IPS-18a (cell line): ENCODE results near the gene TEAD3.
A peak's percentile ranks its signal among the peaks of the same experiment; 100 is the strongest.

Experiments
- H3K27ac ChIP-seq: one replicate; pipeline ENCODE4 v1.5.1; 2013; ENCODE audit warnings: low read length
- H3K27me3 ChIP-seq: one replicate; pipeline ENCODE4 v1.6.1; 2013; ENCODE audit warnings: mild to moderate bottlenecking, low read length; ENCODE audit not compliant: control insufficient read depth, insufficient read depth
- H3K36me3 ChIP-seq: one replicate; pipeline ENCODE4 v1.6.1; 2013; ENCODE audit warnings: low read depth, low read length; ENCODE audit not compliant: control insufficient read depth
- H3K4me1 ChIP-seq: one replicate; pipeline ENCODE4 v1.6.1; 2013; ENCODE audit warnings: low read depth, low read length; ENCODE audit not compliant: control insufficient read depth
- H3K4me3 ChIP-seq: one replicate; pipeline ENCODE4 v1.5.1; 2013; ENCODE audit warnings: low read length
- H3K9ac ChIP-seq: one replicate; pipeline ENCODE4 v1.6.1; 2013; ENCODE audit warnings: mild to moderate bottlenecking, low read length, moderate library complexity
- H3K9me3 ChIP-seq: one replicate; pipeline ENCODE4 v1.6.1; 2013; ENCODE audit warnings: low read depth, low read length; ENCODE audit not compliant: control insufficient read depth

Gene TEAD3

DNA sequence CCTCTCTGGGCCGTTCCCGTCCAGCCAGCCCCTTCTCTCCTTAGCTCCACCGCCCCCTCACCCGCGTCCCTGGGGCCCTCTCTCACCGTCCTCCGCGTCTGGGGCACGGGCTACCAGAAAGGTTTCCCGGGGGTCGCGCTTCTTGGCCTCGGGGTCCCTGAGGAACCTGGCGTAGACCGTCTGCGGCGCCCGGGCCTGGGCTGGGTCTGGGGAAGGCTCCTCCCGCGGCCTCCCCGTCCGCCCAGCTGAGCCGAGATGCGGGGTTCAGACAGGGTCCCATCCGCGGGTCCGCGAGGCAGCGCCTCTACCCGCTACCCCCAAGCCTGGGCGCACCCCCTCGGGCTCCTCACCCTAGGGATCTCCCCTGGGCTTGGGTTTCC, 14.7 kb upstream of the TEAD3 start:
- peaks cover 15% of the 10 kb centered on the region for H3K4me1 ChIP-seq
- peaks cover 5% of the 10 kb centered on the region for H3K27me3 ChIP-seq
- no peaks in the 10 kb centered on the region for H3K9me3 ChIP-seq
- no peaks in the 10 kb centered on the region for H3K36me3 ChIP-seq
- no peak overlapping the region for H3K4me3 ChIP-seq
- no peak overlapping the region for H3K9ac ChIP-seq
- H3K27ac ChIP-seq = no peak overlapping the region

- Histone ChIP-seq H3K9ac (no peak overlapping the region), H3K27me3 (peaks cover 5% of the 10 kb centered on the region), H3K4me1 (peaks cover 20% of the 10 kb centered on the region), H3K27ac (no peak overlapping the region), H3K9me3 (no peaks in the 10 kb centered on the region), H3K36me3 (no peaks in the 10 kb centered on the region), H3K4me3 (no peak overlapping the region)
These were observed 14.2 kb upstream of the TEAD3 start for GRCh38 chr6:35510916-35511561.

DNA sequence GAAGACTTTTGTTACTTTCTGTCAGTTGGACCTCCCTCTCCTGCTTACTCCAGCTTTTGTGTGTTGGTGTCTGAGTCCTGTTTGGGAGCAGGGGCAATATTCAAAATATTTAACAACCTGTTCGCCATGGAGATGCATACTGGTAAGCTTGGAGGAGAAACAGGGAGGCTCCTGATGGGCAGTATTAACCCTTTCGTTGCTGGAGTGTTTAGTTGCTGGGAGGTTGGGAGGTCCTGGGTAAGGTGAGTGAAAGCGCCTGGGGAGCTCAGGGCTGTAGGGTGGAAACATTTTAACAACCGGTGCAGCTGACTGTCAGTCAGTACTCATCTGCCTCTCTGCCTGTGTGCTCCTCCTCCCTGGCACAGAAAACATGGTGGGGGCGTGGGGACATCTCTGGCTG, 11.7 kb upstream of the TEAD3 start:
- Histone ChIP-seq H3K9me3 (no peaks in the 10 kb centered on the region), H3K36me3 (no peaks in the 10 kb centered on the region), H3K4me3 (no peak overlapping the region), H3K9ac (no peak overlapping the region), H3K27me3 (peaks cover 5% of the 10 kb centered on the region), H3K4me1 (peaks cover 24% of the 10 kb centered on the region), H3K27ac (no peak overlapping the region)

DNA sequence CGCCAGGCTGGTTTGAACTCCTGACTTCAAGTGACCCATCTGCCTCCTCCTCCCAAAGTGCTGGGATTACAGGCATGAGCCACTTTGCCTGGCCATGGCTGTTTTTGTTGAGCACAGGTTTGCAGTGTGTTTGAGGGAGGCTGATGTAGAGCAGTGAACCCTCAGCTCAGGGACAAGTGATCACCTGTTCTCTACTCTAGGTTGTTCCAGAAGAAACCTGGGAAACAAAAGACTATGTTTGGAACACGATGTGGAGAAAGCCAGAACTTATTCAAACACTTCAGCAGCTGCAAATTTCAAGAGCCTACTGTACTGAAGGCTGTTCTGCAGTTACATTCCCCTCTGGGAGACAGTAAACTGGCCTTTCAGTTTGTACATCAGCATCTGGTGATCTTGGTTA, 11.1 kb upstream of the TEAD3 start:
- Histone ChIP-seq H3K9me3 (no peaks in the 10 kb centered on the region), H3K27me3 (peaks cover 5% of the 10 kb centered on the region), H3K36me3 (no peaks in the 10 kb centered on the region), H3K27ac (no peak overlapping the region), H3K4me3 (no peak overlapping the region), H3K4me1 (peaks cover 24% of the 10 kb centered on the region), H3K9ac (no peak overlapping the region)

DNA sequence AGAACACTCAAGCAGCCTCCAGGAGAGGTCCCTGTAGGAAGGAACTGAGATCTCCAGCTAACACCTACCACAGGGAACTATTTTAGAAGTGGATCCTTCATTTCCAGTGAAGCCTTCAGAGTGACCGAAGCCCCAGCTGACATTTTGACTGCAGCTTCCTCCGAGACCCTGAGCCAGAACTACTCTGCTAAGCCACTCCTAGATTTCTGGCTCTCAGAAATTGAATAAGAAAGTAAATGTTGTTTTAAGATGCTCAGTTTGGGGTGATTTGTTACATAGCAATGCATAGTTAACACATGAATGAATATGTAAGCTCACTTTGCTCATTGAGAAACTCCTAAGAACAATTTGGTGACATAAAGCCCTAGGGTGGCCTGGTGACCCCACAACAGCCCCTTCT, 10.3 kb upstream of the TEAD3 start:
- Histone ChIP-seq H3K4me1 (peaks cover 19% of the 10 kb centered on the region), H3K36me3 (no peaks in the 10 kb centered on the region), H3K27ac (no peak overlapping the region), H3K9me3 (no peaks in the 10 kb centered on the region), H3K4me3 (no peak overlapping the region), H3K27me3 (peaks cover 5% of the 10 kb centered on the region), H3K9ac (no peak overlapping the region)

GRCh38 chr6:35506536-35506935, 9.7 kb upstream of the TEAD3 start:
- Histone ChIP-seq H3K9ac (no peak overlapping the region), H3K4me1 (peaks cover 19% of the 10 kb centered on the region), H3K9me3 (no peaks in the 10 kb centered on the region), H3K36me3 (no peaks in the 10 kb centered on the region), H3K27ac (no peak overlapping the region), H3K4me3 (no peak overlapping the region), H3K27me3 (peaks cover 5% of the 10 kb centered on the region)

GRCh38 chr6:35505999-35506412, 9.1 kb upstream of the TEAD3 start:
- Histone ChIP-seq H3K27ac (no peak overlapping the region), H3K4me3 (no peak overlapping the region), H3K9ac (no peak overlapping the region), H3K9me3 (no peaks in the 10 kb centered on the region), H3K4me1 (peaks cover 16% of the 10 kb centered on the region), H3K36me3 (no peaks in the 10 kb centered on the region), H3K27me3 (no peaks in the 10 kb centered on the region)

DNA sequence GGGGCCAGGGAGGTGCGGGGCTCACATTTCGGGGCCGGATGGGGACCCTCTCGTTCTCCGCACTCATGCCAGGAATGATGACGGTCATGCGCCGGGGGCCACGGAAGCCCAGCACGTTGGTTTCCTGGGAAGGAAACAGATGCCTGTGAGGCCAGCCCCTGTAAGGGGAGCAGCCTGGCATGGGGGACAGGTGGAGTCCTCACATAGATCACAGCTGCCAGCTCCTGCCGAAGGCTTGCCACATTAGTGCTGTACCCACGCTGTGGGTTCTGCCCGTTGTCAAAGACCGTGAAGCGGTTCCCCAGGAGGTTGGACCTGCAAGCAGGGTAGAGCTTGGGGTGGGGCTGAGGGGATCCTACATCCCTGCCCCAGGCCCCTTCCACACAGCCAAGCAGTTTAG, 6.7 kb upstream of the TEAD3 start:
- H3K27me3 ChIP-seq = peaks cover 9% of the 10 kb centered on the region
- no peak overlapping the region for H3K9ac ChIP-seq
- no peak overlapping the region for H3K4me3 ChIP-seq
- no peaks in the 10 kb centered on the region for H3K36me3 ChIP-seq
- H3K4me1 ChIP-seq = peaks cover 22% of the 10 kb centered on the region
- no peaks in the 10 kb centered on the region for H3K9me3 ChIP-seq
- H3K27ac ChIP-seq = no peak overlapping the region

DNA sequence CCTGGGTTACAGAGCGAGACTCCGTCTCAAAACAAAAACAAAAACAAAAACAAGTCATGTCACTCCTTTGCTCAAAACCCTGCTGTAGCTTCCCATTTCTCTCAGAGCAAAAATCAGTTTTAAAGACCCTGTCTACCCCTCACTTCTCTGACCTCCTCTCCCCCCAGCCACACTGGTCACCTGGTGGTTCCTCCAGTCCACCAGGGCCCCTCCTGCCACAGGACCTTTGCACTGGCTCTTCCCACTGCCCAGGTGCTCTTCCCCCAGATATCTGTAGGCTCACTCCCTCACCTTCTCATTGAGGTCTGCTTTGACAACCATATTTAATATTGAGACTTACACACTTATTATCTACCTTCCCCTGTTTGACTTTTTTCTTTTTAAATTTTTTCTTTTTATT, 4.9 kb upstream of the TEAD3 start:
- Histone ChIP-seq H3K4me3 (no peak overlapping the region), H3K9me3 (no peaks in the 10 kb centered on the region), H3K4me1 (peaks cover 20% of the 10 kb centered on the region), H3K9ac (no peak overlapping the region), H3K27me3 (peaks cover 14% of the 10 kb centered on the region), H3K36me3 (no peaks in the 10 kb centered on the region), H3K27ac (no peak overlapping the region)

DNA sequence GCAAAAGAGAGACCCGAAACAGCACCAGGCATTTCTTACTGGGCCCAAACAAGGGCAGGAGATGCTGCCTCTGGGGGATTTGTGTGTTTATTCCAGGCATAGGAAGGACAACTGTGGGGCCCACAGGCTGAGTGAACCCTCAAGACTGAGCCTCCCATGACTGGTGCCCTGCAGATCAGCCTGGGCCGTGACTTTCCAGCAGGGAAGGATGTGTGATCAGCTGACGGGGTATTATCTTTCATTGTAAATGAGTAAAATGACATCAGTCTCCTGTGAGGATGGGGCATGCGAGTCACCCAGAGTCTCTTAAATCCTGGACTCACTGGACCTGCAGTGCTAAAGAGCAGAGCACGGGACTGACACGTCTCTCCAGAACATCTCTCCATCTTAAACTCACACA, 3.9 kb upstream of the TEAD3 start:
- H3K9me3 ChIP-seq = no peaks in the 10 kb centered on the region
- no peak overlapping the region for H3K9ac ChIP-seq
- H3K4me1 ChIP-seq = peaks cover 13% of the 10 kb centered on the region
- H3K36me3 ChIP-seq = no peaks in the 10 kb centered on the region
- no peak overlapping the region for H3K4me3 ChIP-seq
- no peak overlapping the region for H3K27ac ChIP-seq
- peaks cover 17% of the 10 kb centered on the region for H3K27me3 ChIP-seq

DNA sequence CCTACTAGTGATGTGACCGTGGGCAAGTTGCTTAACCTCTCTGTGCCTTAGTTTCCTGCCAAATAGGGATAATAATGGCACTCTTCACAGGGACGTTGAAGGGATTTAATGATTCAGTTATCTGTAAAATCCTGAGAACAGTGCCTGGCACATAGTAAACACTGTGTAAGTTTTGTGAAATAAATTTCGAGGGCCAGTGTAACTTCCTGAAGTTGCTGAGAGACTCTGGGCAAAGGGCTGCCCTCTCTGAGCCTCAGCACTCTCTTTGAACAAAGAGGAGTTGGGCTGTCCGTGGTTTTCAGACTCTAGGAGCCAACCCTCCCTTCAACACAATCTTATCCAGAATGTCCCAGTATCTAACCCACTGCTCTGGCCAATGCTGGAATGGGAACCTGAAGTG, 2.5 kb upstream of the TEAD3 start:
- H3K27ac ChIP-seq = no peak overlapping the region
- H3K36me3 ChIP-seq = no peaks in the 10 kb centered on the region
- peaks cover 24% of the 10 kb centered on the region for H3K4me1 ChIP-seq
- H3K27me3 ChIP-seq = peaks cover 21% of the 10 kb centered on the region
- no peak overlapping the region for H3K9ac ChIP-seq
- H3K4me3 ChIP-seq = no peak overlapping the region
- H3K9me3 ChIP-seq = no peaks in the 10 kb centered on the region

DNA sequence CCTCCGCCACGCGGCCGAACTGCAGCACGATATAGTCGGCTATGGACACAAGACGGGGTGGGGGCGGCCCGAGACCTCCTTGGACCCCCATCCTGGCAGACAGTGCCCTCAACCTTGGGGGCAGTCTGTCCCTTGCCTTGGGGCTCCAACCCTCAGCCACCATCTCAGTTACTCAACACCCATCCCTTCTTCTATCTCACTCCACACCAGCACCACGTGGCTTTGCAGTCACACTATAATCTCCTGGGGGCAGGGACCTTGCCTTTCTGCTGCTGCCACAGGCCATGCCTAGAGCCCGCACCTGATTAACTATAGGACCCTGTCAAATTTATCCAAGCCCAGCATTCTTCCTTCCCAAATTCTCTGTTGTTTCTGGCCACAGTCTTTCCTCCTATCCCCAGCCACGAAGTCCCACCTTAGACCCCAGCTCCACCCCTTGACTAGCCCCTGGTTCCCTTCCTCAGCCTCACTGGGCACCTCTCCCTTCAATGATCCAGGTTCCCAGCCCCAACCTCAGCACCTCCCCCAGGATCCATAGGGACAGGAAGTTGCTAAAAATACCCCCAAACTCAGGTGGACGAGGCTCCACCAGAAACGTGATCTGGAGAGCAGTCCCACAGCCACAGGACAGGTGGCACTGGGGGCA, 1.7 kb upstream of the TEAD3 start:
- no peak overlapping the region for H3K27ac ChIP-seq

More for the DNA sequence above, 1.7 kb upstream of the TEAD3 start:
- peak overlapping the region; percentile 73 for H3K4me3 ChIP-seq
- peak overlapping the region; percentile 91 for H3K9ac ChIP-seq
- peaks cover 21% of the 10 kb centered on the region for H3K27me3 ChIP-seq
- peaks cover 31% of the 10 kb centered on the region for H3K4me1 ChIP-seq
- H3K36me3 ChIP-seq = no peaks in the 10 kb centered on the region
- no peaks in the 10 kb centered on the region for H3K9me3 ChIP-seq
